HepG2 (cell line): ENCODE measurements around the gene FIZ1.

Source experiments
- ELF4 ChIP-seq: sonication (generic); formaldehyde crosslinking; IDR thresholded peaks from 2 replicates; pipeline ENCODE4 v1.5.0; 2020; ENCODE audit warnings: missing genetic modification reagents, mild to moderate bottlenecking, moderate library complexity, borderline replicate concordance
- HDAC2 ChIP-seq: sonication (generic); formaldehyde crosslinking; IDR thresholded peaks from 2 replicates; pipeline ENCODE4 v1.4.0; 2020; ENCODE audit warnings: missing genetic modification reagents
- MTA3 ChIP-seq: sonication (generic); formaldehyde crosslinking; IDR thresholded peaks from 2 replicates; pipeline ENCODE4 v1.4.0; 2020; ENCODE audit warnings: missing genetic modification reagents
- PHF21A ChIP-seq: sonication (generic); formaldehyde crosslinking; IDR thresholded peaks from 2 replicates; pipeline ENCODE4 v1.5.0; 2020; ENCODE audit warnings: mild to moderate bottlenecking, missing genetic modification reagents
- POLR2A ChIP-seq, 2 experiments: IDR thresholded peaks; 2 replicates each; pipeline ENCODE4 v1.6.1; 2011; ENCODE audit warnings: low read depth in 2 of 2, low read length in 2 of 2, mild to moderate bottlenecking in 1 of 2, moderate library complexity in 1 of 2; ENCODE audit not compliant: insufficient read depth in 1 of 2
- SP1 ChIP-seq, 2 experiments: fragments of 450-650 bp in 1 of 2; sonication (generic) in 1 of 2; formaldehyde crosslinking in 1 of 2; IDR thresholded peaks; 2 replicates each; pipeline versions ENCODE4 v1.4.0 to v1.6.1; 2016 to 2020; ENCODE audit warnings: missing genetic modification reagents in 1 of 2
- ZNF136 ChIP-seq: sonication (generic); formaldehyde crosslinking; IDR thresholded peaks from 2 replicates; pipeline ENCODE4 v1.8.1; 2022; ENCODE audit warnings: low read depth, mild to moderate bottlenecking, moderate library complexity, missing genetic modification reagents
- ZNF841 ChIP-seq: sonication (generic); formaldehyde crosslinking; IDR thresholded peaks from 2 replicates; pipeline ENCODE4 v1.8.1; 2023; ENCODE audit warnings: missing genetic modification reagents, borderline replicate concordance
- ZNF891 ChIP-seq: sonication (generic); formaldehyde crosslinking; IDR thresholded peaks from 2 replicates; pipeline ENCODE4 v1.5.0; 2020; ENCODE audit warnings: mild to moderate bottlenecking, missing genetic modification reagents
- TF ChIP-seq, protein P1 (sequence below): sonication (generic); formaldehyde crosslinking; IDR thresholded peaks from 2 replicates; pipeline ENCODE4 v1.5.0; 2020; ENCODE audit warnings: mild to moderate bottlenecking, missing genetic modification reagents, moderate library complexity
- TF ChIP-seq, protein P2 (sequence below): IDR thresholded peaks from 2 replicates; pipeline ENCODE4 v1.6.1; 2012; ENCODE audit warnings: low read length, improper control_type of control experiment

DNA sequence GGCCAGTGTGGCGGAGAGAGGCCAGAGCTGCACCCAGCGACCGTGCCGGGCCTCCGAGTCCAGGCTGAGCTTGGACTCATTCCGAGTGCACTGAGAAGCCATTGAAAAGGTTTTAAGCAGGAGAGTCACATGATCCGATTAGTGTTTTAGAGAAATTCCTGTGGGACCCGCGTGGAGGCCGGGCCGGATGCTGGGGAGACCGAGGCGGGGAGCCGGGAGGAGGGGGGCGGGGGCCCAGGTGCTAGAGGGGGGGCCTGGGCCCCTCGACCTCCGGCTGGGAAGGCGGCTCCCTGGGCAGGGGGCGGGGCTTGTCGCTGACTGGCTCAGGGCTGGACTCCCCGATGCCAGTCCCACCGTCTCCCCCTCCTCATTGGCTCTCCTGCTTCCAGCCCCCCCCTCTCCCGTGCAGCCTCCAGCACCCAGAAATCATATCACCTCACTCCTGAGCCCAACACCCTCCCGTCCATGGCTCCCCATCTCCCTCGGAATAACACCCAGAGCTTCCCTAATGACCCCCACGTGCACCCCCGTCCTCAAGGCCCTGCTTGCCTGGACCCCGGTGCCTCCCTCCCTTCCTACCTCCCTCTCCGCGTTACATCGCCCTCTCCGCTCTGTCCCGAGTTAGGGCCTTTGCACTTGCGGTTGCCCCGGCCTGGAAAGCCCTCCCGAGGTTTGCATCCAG, 13.5 kb downstream of the FIZ1 start:
- no peak for TF ChIP-seq ZNF841 (CRISPR knock-in tag)
- no peak for TF ChIP-seq HDAC2 (CRISPR knock-in tag)
- TF ChIP-seq POLR2A (IDR thresholded peaks at IDR 0.05; ENCODE audit: insufficient read depth in 1 of 2, low read depth in 2 of 2, low read length in 2 of 2), result peak; percentile 29 to 42; a peak in 2 of 4 replicates
- no peak for TF ChIP-seq ZNF891 (CRISPR knock-in tag)
- TF ChIP-seq MTA3, result no peak
- TF ChIP-seq, protein P1, sequence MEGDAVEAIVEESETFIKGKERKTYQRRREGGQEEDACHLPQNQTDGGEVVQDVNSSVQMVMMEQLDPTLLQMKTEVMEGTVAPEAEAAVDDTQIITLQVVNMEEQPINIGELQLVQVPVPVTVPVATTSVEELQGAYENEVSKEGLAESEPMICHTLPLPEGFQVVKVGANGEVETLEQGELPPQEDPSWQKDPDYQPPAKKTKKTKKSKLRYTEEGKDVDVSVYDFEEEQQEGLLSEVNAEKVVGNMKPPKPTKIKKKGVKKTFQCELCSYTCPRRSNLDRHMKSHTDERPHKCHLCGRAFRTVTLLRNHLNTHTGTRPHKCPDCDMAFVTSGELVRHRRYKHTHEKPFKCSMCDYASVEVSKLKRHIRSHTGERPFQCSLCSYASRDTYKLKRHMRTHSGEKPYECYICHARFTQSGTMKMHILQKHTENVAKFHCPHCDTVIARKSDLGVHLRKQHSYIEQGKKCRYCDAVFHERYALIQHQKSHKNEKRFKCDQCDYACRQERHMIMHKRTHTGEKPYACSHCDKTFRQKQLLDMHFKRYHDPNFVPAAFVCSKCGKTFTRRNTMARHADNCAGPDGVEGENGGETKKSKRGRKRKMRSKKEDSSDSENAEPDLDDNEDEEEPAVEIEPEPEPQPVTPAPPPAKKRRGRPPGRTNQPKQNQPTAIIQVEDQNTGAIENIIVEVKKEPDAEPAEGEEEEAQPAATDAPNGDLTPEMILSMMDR (CRISPR knock-in tag), result no peak
- no peak for TF ChIP-seq ZNF136 (CRISPR knock-in tag)
- TF ChIP-seq PHF21A (CRISPR knock-in tag), result peak; percentile 67; the same call in 1 of the 2 replicates
- no peak for TF ChIP-seq ELF4 (CRISPR knock-in tag)
- no peak for TF ChIP-seq SP1 (IDR thresholded peaks at IDR 0.05)
- 0 out of 2 replicates have a peak, but pooled peaks have one; percentile 36 for TF ChIP-seq SP1 (CRISPR knock-in tag; IDR thresholded peaks at IDR 0.05)
- TF ChIP-seq, protein P2, sequence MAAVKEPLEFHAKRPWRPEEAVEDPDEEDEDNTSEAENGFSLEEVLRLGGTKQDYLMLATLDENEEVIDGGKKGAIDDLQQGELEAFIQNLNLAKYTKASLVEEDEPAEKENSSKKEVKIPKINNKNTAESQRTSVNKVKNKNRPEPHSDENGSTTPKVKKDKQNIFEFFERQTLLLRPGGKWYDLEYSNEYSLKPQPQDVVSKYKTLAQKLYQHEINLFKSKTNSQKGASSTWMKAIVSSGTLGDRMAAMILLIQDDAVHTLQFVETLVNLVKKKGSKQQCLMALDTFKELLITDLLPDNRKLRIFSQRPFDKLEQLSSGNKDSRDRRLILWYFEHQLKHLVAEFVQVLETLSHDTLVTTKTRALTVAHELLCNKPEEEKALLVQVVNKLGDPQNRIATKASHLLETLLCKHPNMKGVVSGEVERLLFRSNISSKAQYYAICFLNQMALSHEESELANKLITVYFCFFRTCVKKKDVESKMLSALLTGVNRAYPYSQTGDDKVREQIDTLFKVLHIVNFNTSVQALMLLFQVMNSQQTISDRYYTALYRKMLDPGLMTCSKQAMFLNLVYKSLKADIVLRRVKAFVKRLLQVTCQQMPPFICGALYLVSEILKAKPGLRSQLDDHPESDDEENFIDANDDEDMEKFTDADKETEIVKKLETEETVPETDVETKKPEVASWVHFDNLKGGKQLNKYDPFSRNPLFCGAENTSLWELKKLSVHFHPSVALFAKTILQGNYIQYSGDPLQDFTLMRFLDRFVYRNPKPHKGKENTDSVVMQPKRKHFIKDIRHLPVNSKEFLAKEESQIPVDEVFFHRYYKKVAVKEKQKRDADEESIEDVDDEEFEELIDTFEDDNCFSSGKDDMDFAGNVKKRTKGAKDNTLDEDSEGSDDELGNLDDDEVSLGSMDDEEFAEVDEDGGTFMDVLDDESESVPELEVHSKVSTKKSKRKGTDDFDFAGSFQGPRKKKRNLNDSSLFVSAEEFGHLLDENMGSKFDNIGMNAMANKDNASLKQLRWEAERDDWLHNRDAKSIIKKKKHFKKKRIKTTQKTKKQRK, result no peak
